SH-SY5Y (cell line): ENCODE results near the gene CDK14.

Source experiments
- GATA2 ChIP-seq: IDR thresholded peaks from 2 replicates; pipeline ENCODE4 v1.6.1; 2011; ENCODE audit warnings: mild to moderate bottlenecking, low read depth, low read length
- GATA3 ChIP-seq: IDR thresholded peaks from 2 replicates; pipeline ENCODE4 v1.6.1; 2011; ENCODE audit warnings: low read depth, mild to moderate bottlenecking, low read length, moderate library complexity

- TF ChIP-seq GATA2 (no peak), GATA3 (no peak)
Measured at GRCh38 chr7:90657481-90657880, 61.4 kb downstream of the CDK14 start.
